HepG2 (cell line): ENCODE data around the gene PEMT. TPM values are rescaled to one million over a fixed set of nuclear protein-coding genes. Genes with fewer than 3 reads are reported as not detected.

Source experiments
- ATF4 ChIP-seq, 2 experiments: fragments of 450-650 bp in 1 of 2; sonication (generic) in 1 of 2; formaldehyde crosslinking; IDR thresholded peaks; 2 replicates each; pipeline versions ENCODE4 v1.5.0 to v1.8.0; 2020 to 2022; ENCODE audit warnings: mild to moderate bottlenecking in 1 of 2, missing genetic modification reagents in 1 of 2
- DBP ChIP-seq: sonication (generic); formaldehyde crosslinking; IDR thresholded peaks from 2 replicates; pipeline ENCODE4 v1.4.0; 2020; ENCODE audit warnings: missing genetic modification reagents; ENCODE audit errors: not compliant biosample characterization
- EEA1 ChIP-seq: sonication (generic); formaldehyde crosslinking; IDR thresholded peaks from 2 replicates; pipeline ENCODE4 v1.5.1; 2020; ENCODE audit warnings: mild to moderate bottlenecking, missing genetic modification reagents, borderline replicate concordance
- FOXA1 ChIP-seq, 2 experiments: fragments of 450-650 bp in 1 of 2; sonication (generic) in 1 of 2; formaldehyde crosslinking in 1 of 2; IDR thresholded peaks; 2 replicates each; pipeline versions ENCODE4 v1.4.0 to v1.6.1; 2016 to 2020; ENCODE audit warnings: missing genetic modification reagents in 1 of 2
- FOXK1 ChIP-seq: sonication (generic); formaldehyde crosslinking; IDR thresholded peaks from 2 replicates; pipeline ENCODE4 v1.4.0; 2020; ENCODE audit warnings: low read depth, missing genetic modification reagents, borderline replicate concordance
- HDAC6 ChIP-seq: fragments of 200-600 bp; sonication (generic); IDR thresholded peaks from 2 replicates; pipeline ENCODE4 v1.7.0; 2017; ENCODE audit warnings: mild to moderate bottlenecking, antibody characterized with exemption, low read length, low read depth
- KDM5B ChIP-seq: sonication (generic); formaldehyde crosslinking; IDR thresholded peaks from 2 replicates; pipeline ENCODE4 v1.4.0; 2020; ENCODE audit warnings: missing genetic modification reagents, mild to moderate bottlenecking, borderline replicate concordance
- MTERF4 ChIP-seq: sonication (generic); formaldehyde crosslinking; IDR thresholded peaks from 2 replicates; pipeline ENCODE4 v1.8.0; 2023; ENCODE audit warnings: mild to moderate bottlenecking, missing genetic modification reagents
- RAD51 ChIP-seq: fragments of 450-650 bp; IDR thresholded peaks from 2 replicates; pipeline ENCODE4 v1.6.1; 2016; ENCODE audit warnings: borderline replicate concordance
- SMAD9 ChIP-seq: sonication (generic); formaldehyde crosslinking; IDR thresholded peaks from 2 replicates; pipeline ENCODE4 v1.5.1; 2020; ENCODE audit warnings: mild to moderate bottlenecking, missing genetic modification reagents
- THAP9 ChIP-seq: sonication (generic); formaldehyde crosslinking; IDR thresholded peaks from 2 replicates; pipeline ENCODE4; 2020; ENCODE audit warnings: missing genetic modification reagents, mild to moderate bottlenecking, borderline replicate concordance
- ZBTB38 ChIP-seq: sonication (generic); formaldehyde crosslinking; IDR thresholded peaks from 2 replicates; pipeline ENCODE4 v1.5.1; 2020; ENCODE audit warnings: mild to moderate bottlenecking, missing genetic modification reagents
- ZMYM4 ChIP-seq: sonication (generic); formaldehyde crosslinking; IDR thresholded peaks from 2 replicates; pipeline ENCODE4 v1.8.1; 2023; ENCODE audit warnings: mild to moderate bottlenecking, missing genetic modification reagents
- ZNF101 ChIP-seq: sonication (generic); formaldehyde crosslinking; IDR thresholded peaks from 2 replicates; pipeline ENCODE4 v1.4.0; 2020; ENCODE audit warnings: mild to moderate bottlenecking, low read depth, missing genetic modification reagents, borderline replicate concordance
- ZNF24 ChIP-seq: fragments of 450-650 bp; IDR thresholded peaks from 2 replicates; pipeline ENCODE4 v1.6.1; 2017; ENCODE audit warnings: antibody characterized with exemption, mild to moderate bottlenecking
- ZNF446 ChIP-seq: sonication (generic); formaldehyde crosslinking; IDR thresholded peaks from 2 replicates; pipeline ENCODE4 v1.5.0; 2020; ENCODE audit warnings: mild to moderate bottlenecking, missing genetic modification reagents
- ZNF558 ChIP-seq: sonication (generic); formaldehyde crosslinking; IDR thresholded peaks from 2 replicates; pipeline ENCODE4 v1.9.0; 2022; ENCODE audit warnings: mild to moderate bottlenecking, missing genetic modification reagents, borderline replicate concordance
- ZNF562 ChIP-seq: sonication (generic); formaldehyde crosslinking; IDR thresholded peaks from 2 replicates; pipeline ENCODE4 v1.8.0; 2022; ENCODE audit warnings: missing genetic modification reagents, borderline replicate concordance
- ZNF781 ChIP-seq: sonication (generic); formaldehyde crosslinking; IDR thresholded peaks from 2 replicates; pipeline ENCODE4 v1.5.1; 2020; ENCODE audit warnings: borderline replicate concordance, mild to moderate bottlenecking, missing genetic modification reagents; ENCODE audit errors: not compliant biosample characterization
- ZNF790 ChIP-seq: sonication (generic); formaldehyde crosslinking; IDR thresholded peaks from 2 replicates; pipeline ENCODE4 v1.8.0; 2022; ENCODE audit warnings: missing genetic modification reagents, mild to moderate bottlenecking, borderline replicate concordance
- ZSCAN20 ChIP-seq: sonication (generic); formaldehyde crosslinking; IDR thresholded peaks from 2 replicates; pipeline ENCODE4 v1.4.0; 2020; ENCODE audit warnings: missing genetic modification reagents, mild to moderate bottlenecking, borderline replicate concordance
- polyA plus RNA-seq, 8 experiments: library from polyadenylated mRNA; depleted of rRNA in 3 of 8; stranded (reverse) in 7 of 8; unstranded in 1 of 8; fragments of >200 nt; fragmentation: Illumina TruSeq in 4 of 8; extraction: Trizol in 4 of 8; gene quantifications; 2 replicates each; pipeline versions ENCODE4 v1.2.1 to v1.2.3, GENCODE V29; 2011 to 2016; ENCODE audit warnings: low read depth in 4 of 8, missing spikeins in 1 of 8, mixed read lengths in 1 of 8; ENCODE audit not compliant: insufficient read depth in 1 of 8
- total RNA-seq, 5 experiments: library from RNA; depleted of rRNA; stranded (reverse); fragments of >200 nt; fragmentation: Illumina TruSeq; extraction: Trizol; gene quantifications; 2 replicates each; pipeline ENCODE4 v1.2.3, GENCODE V29; 2016; ENCODE audit warnings: low read depth in 1 of 5

PEMT gene
- total and polyA plus RNA-seq, 2 of the 13 experiments (the other 11 are each of a cell fraction or from before 2014, with no cell fraction given), result 31.7 to 43.6 TPM

GRCh38 chr17:17533901-17534441, 57.5 kb downstream of the PEMT start (continued):
- no peak for TF ChIP-seq ZNF101 (CRISPR knock-in tag)
- TF ChIP-seq DBP (CRISPR knock-in tag), result peak; percentile 71
- no peak for TF ChIP-seq ZBTB38 (CRISPR knock-in tag)
- TF ChIP-seq ZMYM4 (CRISPR knock-in tag), result peak; percentile 91
- TF ChIP-seq FOXK1 (CRISPR knock-in tag), result peak; percentile 100
- TF ChIP-seq ZNF446, result no peak
- TF ChIP-seq SMAD9, result no peak
- peak; percentile 71 for TF ChIP-seq RAD51
- TF ChIP-seq ZNF790 (CRISPR knock-in tag), result no peak
- TF ChIP-seq ZNF781 (CRISPR knock-in tag), result peak; percentile 87
- peak; percentile 68; the same call in 1 of the 2 replicates for TF ChIP-seq KDM5B (CRISPR knock-in tag)
- no peak for TF ChIP-seq MTERF4
- TF ChIP-seq ZNF562, result no peak
- no peak for TF ChIP-seq HDAC6
- no peak for TF ChIP-seq EEA1 (CRISPR knock-in tag)
- peak in 1 of 2 experiments; percentile 82; a peak in 2 of 4 replicates for TF ChIP-seq ATF4 (CRISPR knock-in tag; IDR thresholded peaks at IDR 0.05)
- TF ChIP-seq ZSCAN20, result peak; percentile 77; the same call in 1 of the 2 replicates
- no peak for TF ChIP-seq THAP9 (CRISPR knock-in tag)
- TF ChIP-seq ZNF24, result peak; percentile 68; the same call in 1 of the 2 replicates
- peak; percentile 89; the same call in 1 of the 2 replicates for TF ChIP-seq ZNF558 (CRISPR knock-in tag)
- TF ChIP-seq FOXA1 (IDR thresholded peaks at IDR 0.05), result peak; percentile 100
- TF ChIP-seq FOXA1 (CRISPR knock-in tag; IDR thresholded peaks at IDR 0.05), result peak; percentile 100
